Femur (tissue), 1 donor: Measurements from ENCODE around the gene SPI1.

Source experiments
- DNase-seq: peaks from one replicate; pipeline ENCODE4 v3.0.0-alpha.2; 2017

SPI1 gene

GRCh38 chr11:47378010-47378835 lies at the start of gene SPI1:
SPI1 (minus strand) TSS chr11:47378547; CDS start chr11:47378353, 194 bp downstream.
- peak; percentile 70 for DNase-seq

- DNase-seq, result peak; percentile 99
Measured at GRCh38 chr11:47426062-47426956, 48.0 kb upstream of the SPI1 start, which contains the start of gene PSMC3. PSMC3 (minus strand) TSS chr11:47426439; CDS start chr11:47426279, 160 bp downstream.

- DNase-seq, result no peak
Measured at GRCh38 chr11:47425611-47426010, 47.3 kb upstream of the SPI1 start.

- no peak for DNase-seq
Measured at GRCh38 chr11:47418454-47419259, 40.3 kb upstream of the SPI1 start.

DNA sequence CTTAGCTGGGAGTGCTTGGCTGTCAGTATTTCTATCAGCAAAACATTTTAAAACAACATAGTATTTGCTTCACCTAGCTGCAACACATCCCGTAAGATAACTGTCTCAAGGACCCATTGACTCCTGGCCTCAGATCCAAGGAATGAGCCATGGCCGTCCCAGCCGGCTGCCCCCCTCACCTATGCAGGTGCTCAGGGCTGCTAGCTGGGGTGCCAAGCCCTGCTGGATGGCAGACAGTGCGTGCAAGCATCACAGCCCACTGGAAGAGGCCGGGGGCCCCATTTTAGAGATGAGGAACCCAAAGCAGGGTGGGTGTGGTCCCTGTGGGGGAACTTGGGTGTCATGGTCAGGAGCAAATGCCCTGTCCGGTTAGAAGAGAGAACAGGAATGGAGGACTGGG lies 39.4 kb upstream of the SPI1 start:
- DNase-seq, result no peak

DNA sequence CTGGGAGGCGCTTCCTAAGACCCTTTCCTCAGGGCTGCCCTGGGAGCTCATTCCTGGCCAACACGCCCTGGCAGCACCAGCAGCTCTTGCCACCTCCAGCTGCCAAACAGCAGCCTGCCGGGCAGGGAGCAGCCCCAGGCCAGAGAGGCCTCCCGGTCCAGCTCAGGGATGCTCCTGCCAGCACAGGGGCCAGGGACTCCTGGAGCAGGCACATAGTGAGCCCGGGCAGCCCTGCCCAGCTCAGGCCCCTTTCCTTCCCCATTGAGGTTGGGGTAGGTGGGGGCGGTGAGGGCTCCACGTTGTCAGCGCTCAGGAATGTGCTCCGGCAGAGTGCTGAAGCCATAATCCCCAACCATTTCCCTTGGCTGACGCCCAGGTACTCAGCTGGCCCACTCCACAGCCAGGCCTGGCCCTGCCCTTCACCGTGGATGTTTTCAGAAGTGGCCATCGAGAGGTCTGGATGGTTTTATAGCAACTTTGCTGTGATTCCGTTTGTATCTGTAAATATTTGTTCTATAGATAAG lies 37.7 kb upstream of the SPI1 start:
- peak; percentile 93 for DNase-seq

DNA sequence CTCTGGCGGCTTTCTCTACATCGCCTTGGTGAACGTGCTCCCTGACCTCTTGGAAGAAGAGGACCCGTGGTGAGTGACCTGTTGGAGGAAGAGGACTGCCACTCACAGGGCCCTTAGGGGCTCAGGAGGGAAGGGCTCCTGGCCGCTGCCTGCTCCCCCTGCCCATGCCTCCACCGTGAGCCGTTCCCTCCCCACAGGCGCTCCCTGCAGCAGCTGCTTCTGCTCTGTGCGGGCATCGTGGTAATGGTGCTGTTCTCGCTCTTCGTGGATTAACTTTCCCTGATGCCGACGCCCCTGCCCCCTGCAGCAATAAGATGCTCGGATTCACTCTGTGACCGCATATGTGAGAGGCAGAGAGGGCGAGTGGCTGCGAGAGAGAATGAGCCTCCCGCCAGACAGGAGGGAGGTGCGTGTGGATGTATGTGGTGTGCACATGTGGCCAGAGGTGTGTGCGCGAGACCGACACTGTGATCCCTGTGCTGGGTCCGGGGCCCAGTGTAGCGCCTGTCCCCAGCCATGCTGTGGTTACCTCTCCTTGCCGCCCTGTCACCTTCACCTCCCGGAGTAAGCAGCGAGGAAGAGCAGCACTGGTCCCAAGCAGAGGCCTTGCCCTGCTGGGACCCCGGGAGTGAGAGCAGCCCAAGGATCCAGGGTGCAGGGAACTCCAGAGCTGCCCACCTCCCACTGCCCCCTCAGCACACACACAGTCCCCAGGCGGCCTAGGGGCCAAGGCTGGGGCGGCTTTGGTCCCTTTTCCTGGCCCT lies 36.9 kb upstream of the SPI1 start:
- DNase-seq, result no peak

DNA sequence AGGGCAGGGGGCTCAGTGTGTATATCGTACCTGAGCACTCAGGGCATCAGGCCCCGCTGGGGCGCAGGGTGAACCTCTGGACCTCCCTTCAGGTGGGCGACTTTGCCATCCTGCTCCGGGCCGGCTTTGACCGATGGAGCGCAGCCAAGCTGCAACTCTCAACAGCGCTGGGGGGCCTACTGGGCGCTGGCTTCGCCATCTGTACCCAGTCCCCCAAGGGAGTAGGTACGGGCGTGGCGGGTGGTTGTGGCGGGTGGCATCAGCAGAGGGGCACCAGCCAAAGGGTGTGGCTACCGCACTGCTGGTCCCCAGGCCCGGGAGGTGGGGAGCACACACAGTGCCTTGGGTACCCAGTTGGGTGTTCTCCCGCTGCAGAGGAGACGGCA lies 36.3 kb upstream of the SPI1 start:
- no peak for DNase-seq

GRCh38 chr11:47413908-47414684 lies 35.7 kb upstream of the SPI1 start:
- DNase-seq, result no peak

- DNase-seq, result no peak
Measured at GRCh38 chr11:47413351-47413750, 35.0 kb upstream of the SPI1 start.

DNA sequence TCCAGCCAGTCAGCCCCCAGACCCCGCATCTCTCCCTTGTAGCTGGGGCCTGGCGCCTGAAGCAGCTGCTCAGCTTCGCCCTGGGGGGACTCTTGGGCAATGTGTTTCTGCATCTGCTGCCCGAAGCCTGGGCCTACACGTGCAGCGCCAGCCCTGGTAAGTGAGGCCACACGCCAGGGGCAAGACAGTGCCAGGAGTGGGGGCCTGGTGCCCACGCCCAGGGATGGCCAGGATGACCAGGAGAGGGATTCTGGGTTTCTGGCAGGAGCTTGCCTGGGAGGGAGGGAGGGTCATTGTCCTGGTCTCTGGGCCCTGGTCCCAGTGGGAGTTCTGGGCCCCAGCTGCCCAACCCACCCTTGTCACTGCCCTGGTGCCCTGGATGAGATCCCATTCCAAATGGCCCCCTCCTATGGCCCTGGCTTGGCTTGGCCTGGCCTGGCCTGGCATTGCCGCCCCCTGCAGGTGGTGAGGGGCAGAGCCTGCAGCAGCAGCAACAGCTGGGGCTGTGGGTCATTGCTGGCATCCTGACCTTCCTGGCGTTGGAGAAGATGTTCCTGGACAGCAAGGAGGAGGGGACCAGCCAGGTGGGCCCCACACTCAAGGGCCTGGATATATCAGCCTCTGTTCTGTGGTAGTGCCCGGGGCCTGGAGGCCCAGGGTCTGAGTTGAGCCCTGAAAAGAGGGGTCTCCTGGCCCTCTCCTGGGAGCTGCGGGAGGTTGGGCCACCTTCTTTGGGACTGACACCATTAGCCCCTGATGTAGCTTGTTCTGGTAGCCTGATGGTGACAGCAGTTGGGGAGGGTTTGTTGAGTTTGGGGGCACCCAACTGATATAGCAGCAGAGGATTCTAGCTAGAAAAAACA lies 33.8 kb upstream of the SPI1 start:
- no peak for DNase-seq

DNA sequence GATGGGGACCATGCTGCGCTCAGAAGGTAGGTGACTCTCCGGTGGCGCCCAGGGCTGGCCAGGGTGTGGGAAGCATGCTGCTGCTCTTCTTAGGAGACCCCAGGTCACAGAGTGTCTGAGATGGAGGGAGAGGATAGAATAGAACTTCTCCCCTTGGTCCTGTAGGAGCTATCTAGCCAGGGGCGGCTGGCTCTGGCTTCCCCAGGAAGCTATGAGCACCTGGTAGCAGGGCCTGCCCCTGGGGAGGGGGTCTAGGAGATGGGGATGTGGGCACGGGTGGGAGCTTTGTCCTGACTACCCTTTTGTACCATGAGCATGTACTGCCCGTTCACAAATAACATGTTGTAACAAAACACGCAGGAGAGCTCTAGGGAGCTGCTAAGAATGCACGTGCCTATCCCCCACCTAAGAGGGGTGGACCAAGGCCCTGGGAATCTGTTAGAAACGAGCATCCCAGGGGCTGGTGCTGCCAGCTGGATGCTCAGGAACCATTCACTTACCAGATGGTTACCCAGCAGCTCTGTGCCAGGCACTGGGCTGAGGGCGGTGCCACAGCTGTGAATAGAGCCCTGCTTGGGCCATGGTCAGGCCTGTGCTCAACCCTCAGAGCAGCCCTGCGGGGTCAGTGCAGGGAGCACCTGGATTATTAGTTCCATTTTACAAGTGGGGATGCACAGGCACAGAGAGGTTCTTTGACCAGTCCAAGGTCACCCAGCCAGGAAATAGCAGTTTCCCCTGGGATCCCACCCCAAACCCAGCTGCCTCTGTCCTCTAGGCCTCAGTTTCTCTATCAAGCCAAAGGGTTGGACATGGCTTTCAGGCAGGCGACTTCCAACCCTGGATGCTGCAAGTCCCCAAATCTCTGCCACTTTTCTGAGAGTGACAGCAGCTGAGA lies 32.3 kb upstream of the SPI1 start:
- DNase-seq, result no peak

DNA sequence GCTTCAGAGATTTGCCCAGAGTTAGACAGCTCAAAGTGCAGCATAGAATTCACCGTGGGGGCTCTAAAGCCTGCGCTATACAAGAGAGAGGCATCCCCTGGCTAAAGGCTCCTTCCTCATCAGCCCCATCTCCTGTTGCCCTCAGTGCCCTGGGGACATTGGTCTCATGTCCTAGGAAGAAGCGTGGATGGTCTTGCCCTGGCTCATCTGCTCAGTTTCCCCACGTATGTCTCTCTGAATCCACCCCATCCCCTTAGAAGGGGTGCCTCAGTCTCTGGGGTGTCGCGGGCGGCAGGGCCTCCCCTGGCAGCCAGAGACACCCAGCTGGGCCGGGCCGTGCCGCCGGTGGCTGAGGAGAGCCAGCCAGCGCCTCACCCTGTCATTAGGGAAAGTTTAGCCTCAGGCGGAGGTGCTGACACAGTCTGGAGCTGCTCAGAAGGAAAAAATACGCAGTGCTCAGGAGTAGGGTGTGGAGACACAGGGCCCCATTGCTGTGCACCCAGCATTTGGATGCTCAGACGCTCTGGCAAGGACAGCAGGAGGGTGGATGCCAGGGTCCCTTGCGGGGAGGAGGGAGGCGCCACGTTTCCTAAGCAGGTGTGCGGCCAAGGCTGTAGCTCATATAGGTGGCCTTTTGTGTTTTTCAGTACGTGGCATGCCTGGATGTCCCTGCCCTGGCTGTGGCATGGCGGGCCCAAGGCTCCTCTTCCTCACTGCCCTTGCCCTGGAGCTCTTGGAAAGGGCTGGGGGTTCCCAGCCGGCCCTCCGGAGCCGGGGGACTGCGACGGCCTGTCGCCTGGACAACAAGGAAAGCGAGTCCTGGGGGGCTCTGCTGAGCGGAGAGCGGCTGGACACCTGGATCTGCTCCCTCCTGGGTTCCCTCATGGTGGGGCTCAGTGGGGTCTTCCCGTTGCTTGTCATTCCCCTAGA lies 31.4 kb upstream of the SPI1 start:
- DNase-seq, result no peak

DNA sequence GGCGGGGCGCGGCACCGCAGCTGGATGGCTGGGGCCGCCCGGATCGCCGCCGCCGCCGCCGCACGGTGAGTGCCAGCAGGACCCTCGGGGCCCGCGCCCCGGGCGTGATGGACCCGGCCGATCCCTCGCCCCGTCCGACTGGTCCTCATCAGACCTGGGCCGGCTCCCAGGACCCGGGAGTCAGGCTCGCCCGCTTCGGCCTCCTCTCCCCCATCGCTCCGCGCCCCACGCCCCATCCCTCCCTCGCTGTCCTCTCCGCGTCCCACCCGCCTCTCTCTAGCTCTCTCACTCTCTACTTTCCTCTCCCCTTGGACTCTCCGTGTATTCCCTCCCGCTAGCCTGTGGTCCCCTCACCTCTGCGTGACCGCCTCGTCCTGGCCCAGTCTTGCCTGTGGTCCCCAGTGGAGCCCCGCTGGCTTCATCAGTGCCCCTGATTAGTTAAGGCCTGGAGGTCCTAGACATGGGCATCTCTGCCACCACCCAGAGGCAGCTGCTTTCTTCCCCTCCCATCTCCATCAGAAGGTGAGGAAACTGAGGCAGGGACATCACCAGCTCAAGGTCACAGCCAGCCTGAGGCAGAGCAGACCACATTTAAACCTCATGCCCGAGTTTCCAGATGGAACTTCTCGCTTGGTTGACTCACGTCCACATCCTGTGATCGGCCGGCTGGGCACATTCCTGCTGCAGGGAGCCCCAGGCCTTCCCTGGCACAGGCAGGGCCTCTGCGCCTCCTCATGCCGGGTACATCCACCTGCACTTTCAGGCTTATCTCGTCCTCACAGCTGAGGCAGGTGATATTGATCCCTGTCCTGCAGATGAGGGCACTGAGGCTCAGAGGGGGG lies 30.5 kb upstream of the SPI1 start:
- DNase-seq, result no peak

GRCh38 chr11:47407746-47408590 lies 29.6 kb upstream of the SPI1 start, which contains the start of gene SLC39A13:
SLC39A13 (plus strand) TSS chr11:47408590; CDS start chr11:47410095, 1,505 bp downstream.
- peak; percentile 97 for DNase-seq
